Measurements from ENCODE around the gene CCNY.

DNA sequence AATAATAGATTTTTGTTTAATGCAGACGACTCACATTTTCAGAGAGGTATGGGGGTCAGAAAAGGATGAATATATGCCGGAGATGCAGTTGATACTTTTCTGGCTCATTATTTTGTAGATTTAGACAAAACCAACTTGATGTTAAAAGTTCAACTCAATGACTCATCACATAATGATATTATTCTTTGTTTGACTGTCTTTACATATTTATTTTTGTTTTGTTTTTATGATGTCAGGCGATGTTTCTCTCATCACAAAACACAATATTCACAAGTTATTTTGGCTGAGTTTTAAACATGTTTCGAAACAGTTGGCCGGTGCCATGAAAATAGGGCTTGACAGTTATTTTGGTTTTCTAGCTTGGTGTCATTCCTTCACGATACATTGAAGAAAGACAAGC is 270.1 kb downstream of the CCNY start:
- TF ChIP-seq, protein P1, sequence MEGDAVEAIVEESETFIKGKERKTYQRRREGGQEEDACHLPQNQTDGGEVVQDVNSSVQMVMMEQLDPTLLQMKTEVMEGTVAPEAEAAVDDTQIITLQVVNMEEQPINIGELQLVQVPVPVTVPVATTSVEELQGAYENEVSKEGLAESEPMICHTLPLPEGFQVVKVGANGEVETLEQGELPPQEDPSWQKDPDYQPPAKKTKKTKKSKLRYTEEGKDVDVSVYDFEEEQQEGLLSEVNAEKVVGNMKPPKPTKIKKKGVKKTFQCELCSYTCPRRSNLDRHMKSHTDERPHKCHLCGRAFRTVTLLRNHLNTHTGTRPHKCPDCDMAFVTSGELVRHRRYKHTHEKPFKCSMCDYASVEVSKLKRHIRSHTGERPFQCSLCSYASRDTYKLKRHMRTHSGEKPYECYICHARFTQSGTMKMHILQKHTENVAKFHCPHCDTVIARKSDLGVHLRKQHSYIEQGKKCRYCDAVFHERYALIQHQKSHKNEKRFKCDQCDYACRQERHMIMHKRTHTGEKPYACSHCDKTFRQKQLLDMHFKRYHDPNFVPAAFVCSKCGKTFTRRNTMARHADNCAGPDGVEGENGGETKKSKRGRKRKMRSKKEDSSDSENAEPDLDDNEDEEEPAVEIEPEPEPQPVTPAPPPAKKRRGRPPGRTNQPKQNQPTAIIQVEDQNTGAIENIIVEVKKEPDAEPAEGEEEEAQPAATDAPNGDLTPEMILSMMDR (IDR thresholded peaks at IDR 0.05) = no peak
- no peak for TF ChIP-seq POLR2AphosphoS5 (IDR thresholded peaks at IDR 0.05; ENCODE audit: low read depth, low read length)
- TF ChIP-seq, protein P2, sequence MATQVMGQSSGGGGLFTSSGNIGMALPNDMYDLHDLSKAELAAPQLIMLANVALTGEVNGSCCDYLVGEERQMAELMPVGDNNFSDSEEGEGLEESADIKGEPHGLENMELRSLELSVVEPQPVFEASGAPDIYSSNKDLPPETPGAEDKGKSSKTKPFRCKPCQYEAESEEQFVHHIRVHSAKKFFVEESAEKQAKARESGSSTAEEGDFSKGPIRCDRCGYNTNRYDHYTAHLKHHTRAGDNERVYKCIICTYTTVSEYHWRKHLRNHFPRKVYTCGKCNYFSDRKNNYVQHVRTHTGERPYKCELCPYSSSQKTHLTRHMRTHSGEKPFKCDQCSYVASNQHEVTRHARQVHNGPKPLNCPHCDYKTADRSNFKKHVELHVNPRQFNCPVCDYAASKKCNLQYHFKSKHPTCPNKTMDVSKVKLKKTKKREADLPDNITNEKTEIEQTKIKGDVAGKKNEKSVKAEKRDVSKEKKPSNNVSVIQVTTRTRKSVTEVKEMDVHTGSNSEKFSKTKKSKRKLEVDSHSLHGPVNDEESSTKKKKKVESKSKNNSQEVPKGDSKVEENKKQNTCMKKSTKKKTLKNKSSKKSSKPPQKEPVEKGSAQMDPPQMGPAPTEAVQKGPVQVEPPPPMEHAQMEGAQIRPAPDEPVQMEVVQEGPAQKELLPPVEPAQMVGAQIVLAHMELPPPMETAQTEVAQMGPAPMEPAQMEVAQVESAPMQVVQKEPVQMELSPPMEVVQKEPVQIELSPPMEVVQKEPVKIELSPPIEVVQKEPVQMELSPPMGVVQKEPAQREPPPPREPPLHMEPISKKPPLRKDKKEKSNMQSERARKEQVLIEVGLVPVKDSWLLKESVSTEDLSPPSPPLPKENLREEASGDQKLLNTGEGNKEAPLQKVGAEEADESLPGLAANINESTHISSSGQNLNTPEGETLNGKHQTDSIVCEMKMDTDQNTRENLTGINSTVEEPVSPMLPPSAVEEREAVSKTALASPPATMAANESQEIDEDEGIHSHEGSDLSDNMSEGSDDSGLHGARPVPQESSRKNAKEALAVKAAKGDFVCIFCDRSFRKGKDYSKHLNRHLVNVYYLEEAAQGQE (IDR thresholded peaks at IDR 0.05; ENCODE audit: insufficient read depth in 1 of 2, low read depth in 2 of 2, low read length in 1 of 2) = no peak

All from Panc1 (cell line).